GM19372 (cell line): ENCODE data around the gene LSMEM2.
"Not testable (repeated sequence)": the region's sequence is repeated elsewhere in the genome, so short reads cannot be mapped to it uniquely, and the experiment has no call there.

ENCODE experiments used
- ATAC-seq: cut with Tn5 transposase; IDR thresholded peaks from one replicate; pipeline ENCODE4 v1.9.1; 2021; ENCODE audit warnings: mild to moderate bottlenecking, low read depth, moderate library complexity; ENCODE audit not compliant: unreplicated experiment

Gene LSMEM2

DNA sequence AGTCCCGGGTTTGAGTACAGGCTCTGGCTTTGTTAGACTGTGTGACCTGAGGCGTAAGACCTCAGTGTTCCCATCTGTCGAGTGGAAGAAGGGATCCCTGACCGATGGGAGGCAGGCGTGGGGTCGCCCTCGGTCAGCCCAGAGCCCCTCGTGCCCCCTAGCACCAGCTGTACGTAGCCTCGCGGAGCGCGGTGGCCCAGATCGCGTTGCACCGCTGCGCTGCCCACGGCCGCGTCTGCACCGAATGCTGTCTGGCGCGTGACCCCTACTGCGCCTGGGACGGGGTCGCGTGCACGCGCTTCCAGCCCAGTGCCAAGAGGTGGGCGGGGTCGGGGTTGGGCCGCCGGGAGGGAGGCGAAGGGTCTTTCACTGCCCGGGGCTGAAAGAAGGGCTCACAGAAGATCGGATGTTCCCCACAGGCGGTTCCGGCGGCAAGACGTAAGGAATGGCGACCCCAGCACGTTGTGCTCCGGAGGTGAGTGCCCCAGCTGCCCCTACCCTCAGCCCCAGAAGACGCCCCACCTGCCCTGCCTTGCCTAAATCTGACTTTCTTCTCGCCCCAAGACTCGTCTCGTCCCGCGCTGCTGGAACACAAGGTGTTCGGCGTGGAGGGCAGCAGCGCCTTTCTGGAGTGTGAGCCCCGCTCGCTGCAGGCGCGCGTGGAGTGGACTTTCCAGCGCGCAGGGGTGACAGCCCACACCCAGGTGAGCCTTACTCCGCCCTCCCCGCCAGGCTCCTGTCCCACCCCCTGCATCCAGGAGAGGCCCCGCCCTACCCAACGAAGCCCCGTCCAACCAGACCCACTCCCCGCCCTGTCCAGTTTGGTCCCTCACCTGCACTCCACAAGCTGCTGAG is 3.5 kb upstream of the LSMEM2 start:
- ATAC-seq: no peak

DNA sequence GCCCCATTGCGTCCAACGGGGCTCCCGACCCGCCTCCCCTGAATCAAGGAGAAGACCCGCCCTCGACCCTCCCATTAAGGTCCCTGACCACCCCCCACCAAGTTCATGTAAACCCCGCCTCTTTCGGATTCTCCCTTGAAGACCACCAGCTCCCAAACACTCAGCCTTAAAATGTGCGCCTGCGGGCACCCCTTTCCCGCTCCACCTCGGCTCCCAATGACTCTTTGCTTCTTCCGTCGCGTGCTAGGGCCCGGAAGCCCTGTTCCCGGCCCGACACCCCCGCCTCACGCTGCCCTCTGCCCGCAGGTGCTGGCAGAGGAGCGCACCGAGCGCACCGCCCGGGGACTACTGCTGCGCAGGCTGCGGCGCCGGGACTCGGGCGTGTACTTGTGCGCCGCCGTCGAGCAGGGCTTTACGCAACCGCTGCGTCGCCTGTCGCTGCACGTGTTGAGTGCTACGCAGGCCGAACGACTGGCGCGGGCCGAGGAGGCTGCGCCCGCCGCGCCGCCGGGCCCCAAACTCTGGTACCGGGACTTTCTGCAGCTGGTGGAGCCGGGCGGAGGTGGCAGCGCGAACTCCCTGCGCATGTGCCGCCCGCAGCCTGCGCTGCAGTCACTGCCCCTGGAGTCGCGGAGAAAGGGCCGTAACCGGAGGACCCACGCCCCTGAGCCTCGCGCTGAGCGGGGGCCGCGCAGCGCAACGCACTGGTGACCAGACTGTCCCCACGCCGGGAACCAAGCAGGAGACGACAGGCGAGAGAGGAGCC is 2.7 kb upstream of the LSMEM2 start:
- no peak for ATAC-seq

DNA sequence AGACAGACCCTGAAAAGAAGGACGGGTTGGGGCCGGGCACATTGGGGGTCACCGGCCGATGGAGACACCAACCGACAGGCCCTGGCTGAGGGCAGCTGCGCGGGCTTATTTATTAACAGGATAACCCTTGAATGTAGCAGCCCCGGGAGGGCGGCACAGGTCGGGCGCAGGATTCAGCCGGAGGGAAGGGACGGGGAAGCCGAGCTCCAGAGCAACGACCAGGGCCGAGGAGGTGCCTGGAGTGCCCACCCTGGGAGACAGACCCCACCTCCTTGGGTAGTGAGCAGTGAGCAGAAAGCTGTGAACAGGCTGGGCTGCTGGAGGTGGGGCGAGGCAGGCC is 2.2 kb upstream of the LSMEM2 start:
- ATAC-seq: no peak

GRCh38 chr3:50278123-50278879 is 586 bp upstream of the LSMEM2 start:
- no peak for ATAC-seq

DNA sequence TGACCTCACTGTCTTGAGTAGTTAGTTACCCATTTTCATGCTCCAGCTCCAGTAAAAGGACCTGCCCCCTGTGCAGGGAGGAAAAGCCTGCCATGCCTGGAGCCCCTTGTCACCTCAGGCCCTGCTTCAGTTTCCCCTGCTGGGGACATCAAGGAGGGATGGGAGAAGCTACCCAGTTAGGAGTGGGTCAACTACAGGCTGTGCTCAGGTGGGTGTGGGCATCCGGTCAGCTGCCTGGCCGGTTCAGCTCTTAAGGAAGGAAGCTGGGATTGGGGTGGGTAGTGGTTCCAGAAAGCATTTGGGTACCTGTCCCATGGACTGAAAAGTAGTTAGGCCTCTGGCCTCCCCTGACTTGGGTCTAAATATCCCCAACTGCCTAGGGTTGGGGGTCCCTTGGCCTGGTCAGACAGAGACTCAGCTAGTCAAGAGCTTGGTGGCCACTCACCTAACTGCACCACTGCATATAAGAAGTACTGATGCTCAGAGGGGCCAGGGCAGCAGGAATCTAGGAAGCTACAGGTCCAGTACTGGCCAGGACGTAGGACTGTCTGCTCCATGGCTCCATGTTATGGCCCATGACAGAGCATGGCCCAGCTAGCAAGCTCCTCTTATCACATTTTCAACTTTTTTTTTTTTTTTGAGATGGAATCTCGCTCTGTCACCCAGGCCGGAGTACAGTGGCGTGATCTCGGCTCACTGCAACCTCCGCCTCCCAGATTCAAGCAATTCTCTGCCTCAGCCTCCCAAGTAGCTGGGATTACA is 549 bp downstream of the LSMEM2 start:
- ATAC-seq: no peak

DNA sequence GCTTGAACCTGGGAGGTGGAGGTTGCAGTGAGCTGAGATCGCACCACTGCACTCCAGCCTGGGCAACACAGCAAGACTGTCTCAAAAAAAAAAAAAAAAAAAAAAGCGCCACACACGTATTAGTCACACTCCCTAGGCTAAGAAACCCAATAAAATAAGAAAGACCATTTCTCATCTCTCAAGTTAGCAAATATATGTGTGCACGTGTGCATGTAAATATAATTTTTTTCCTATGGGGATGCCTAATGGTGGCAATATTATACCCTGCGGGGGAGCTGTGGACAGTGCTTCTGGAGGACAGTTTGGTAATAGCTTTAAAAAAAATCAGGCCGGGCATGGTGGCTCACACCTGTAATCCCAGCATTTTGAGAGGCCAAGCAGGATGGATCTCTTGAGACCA is 5.2 kb downstream of the LSMEM2 start:
- not testable (repeated sequence) for ATAC-seq

GRCh38 chr3:50286322-50287227 is 7.7 kb downstream of the LSMEM2 start:
- ATAC-seq: no peak

- no peak for ATAC-seq
Measured at GRCh38 chr3:50287262-50287661, 8.4 kb downstream of the LSMEM2 start.

DNA sequence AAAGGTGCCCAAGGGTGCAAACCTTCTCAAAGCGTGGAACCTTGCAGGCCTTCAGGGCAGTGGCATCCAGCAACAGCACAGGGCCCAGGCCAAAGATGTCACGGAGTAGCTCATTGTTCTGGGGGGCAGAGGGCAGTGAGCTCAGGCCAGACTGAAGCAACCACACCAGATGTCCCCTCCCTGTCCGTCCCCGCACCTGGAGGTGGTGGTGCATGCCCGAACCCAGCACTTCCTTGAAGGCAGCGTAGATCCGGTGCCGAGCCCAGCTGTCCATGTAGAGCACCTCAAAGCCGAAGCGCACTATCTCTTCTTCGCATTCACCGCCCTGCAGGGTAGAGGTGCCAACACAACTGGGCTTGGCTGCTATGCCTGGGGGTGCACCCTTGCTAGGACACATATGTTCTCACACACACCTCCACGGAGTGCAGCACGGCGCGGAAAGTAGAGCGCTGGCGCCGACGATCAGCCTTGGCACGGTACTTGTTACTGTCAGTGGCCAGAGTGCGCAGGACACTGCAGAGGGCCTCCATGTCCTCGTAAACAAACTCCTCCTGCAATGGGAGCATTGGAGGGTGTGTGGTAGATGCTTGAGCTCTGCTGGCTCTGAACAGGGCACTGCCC is 9.6 kb downstream of the LSMEM2 start:
- no peak for ATAC-seq

DNA sequence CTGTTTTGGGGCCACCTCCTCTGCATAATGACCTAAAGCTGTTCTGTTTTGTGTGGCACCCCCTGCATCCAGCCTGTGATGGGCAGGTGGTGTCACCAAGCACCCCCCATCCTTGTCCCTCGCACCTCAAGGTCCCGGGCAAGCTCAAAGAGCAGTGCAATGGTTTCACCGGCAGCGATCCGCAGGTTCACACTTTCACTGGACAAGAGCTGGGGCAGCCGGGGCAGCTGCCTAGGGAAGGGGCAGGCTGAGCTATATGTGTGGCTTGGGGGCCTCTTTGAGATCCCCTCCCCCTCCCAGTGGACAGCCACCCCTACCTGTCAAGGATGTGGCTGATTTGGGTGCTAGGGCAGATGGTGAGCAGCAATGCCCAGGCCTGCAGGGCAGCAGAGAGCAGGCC is 10.2 kb downstream of the LSMEM2 start:
- ATAC-seq: no peak

DNA sequence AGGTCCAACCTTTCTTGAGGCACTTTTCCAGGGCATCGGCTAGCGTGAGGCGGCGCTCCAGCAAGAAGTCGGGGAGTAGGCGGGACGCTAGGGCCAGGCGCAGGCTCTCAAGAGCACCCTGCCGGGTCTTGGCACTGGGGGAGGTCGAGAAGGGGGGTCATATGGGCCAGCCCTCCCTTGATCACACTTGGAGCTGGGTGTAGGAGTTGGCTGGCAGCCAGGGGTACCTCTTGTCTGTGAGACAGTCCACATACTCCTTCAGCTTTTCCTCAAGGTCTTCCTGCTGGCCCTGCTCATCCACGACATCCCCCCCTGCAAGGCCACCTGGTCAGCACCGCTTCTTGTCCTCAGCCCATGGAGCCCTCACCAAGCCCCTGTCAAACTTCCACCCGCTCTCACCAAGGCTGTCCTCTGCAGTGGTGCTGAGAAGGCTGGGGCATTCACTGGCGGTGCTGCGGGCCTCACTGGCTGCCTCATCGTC is 11.3 kb downstream of the LSMEM2 start:
- no peak for ATAC-seq

- ATAC-seq: peak; percentile 96
Measured at GRCh38 chr3:50292159-50293078, 13.5 kb downstream of the LSMEM2 start, which contains the start of gene IFRD2. Gene IFRD2 (minus strand): TSS chr3:50292429. CDS start chr3:50292274, 155 bp downstream.

DNA sequence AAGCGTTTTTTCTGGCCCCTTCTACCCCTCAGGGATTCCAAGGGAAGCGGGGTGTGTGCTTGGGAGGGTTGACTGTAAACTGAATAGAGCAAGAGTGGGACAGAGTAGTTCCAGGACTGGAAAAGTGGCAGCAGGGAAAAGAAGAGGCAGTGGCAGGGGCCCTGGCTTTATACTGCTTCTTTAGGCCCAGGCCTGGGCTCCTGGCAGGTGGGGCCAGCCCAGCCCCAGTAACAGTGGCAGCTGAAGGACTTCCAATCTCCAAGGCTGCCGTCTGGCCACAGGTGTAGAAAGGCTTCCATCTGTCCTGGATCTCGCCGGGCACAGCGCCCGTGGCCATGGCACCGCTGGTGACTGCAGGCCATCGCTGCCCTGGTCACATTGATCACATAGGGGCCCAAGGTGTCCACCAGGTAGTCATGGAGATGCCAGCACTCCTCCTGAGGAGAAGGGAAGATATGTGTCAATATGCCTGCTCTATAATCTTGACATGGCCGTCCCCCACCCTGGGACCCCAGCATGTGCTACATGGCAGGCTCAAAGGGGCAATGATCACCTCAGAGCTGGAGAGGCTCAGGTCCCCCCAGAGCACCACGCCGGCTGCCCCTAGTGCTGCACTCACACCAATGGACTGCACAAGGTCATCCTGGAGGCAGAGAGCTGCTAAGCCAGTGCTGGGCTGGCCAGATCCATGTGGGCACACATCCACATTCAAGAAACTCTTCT is 14.4 kb downstream of the LSMEM2 start:
- ATAC-seq: no peak

DNA sequence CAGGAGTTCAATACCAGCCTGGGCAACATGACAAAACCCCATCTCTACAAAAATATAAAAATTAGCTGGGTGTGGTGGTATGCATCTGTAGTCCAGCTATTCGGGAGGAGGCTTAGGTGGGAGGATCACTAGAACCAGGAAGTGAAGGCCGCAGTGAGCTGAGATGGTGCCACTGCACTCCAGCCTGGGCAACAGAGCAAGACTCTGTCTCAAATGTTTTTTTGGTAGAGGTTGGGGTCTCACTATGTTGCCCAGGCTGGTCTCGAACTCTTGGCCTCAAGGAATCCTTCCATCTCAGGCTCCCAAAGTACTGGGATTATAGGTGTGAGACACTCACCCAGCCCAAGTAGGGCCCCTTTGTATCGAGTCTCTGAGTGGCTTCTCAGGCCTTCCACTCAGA is 15.2 kb downstream of the LSMEM2 start:
- ATAC-seq: no peak

GRCh38 chr3:50294492-50295403 is 15.9 kb downstream of the LSMEM2 start:
- no peak for ATAC-seq
